Hippocampal formation (tissue), 2 donors: ENCODE results near the gene GRIP1.

Source experiments
- DNase-seq, 2 donors: peaks; one replicate each; lab custom pipeline; 2025; lab: John Stamatoyannopoulos, UW

GRIP1 gene

GRCh38 chr12:66678338-66679275, at the start of gene GRIP1:
Gene GRIP1 (minus strand): TSS chr12:66679076. CDS start chr12:66678904, 172 bp downstream.
- DNase-seq, result peak in 1 of 2 donors; percentile 7

- DNase-seq, result no peak
Observed at GRCh38 chr12:66726556-66726955, 47.7 kb upstream of the GRIP1 start.

- DNase-seq, result no peak
Observed at GRCh38 chr12:66725031-66725430, 46.2 kb upstream of the GRIP1 start.

- no peak for DNase-seq
Observed at GRCh38 chr12:66724616-66725015, 45.7 kb upstream of the GRIP1 start.

GRCh38 chr12:66724026-66724425, 45.1 kb upstream of the GRIP1 start:
- no peak for DNase-seq

GRCh38 chr12:66719862-66720261, 41.0 kb upstream of the GRIP1 start:
- no peak for DNase-seq

GRCh38 chr12:66717036-66717673, 38.3 kb upstream of the GRIP1 start:
- peak in 1 of 2 donors; percentile 12 for DNase-seq

- no peak for DNase-seq
Observed at GRCh38 chr12:66716522-66716921, 37.6 kb upstream of the GRIP1 start.

- DNase-seq, result no peak
Observed at GRCh38 chr12:66714709-66715108, 35.8 kb upstream of the GRIP1 start.

- DNase-seq, result no peak
Observed at GRCh38 chr12:66713984-66714383, 35.1 kb upstream of the GRIP1 start.

GRCh38 chr12:66709893-66710292, 31.0 kb upstream of the GRIP1 start:
- no peak for DNase-seq

- no peak for DNase-seq
Observed at GRCh38 chr12:66709457-66709773, 30.5 kb upstream of the GRIP1 start.

GRCh38 chr12:66708704-66709456, 30.0 kb upstream of the GRIP1 start:
- no peak for DNase-seq

GRCh38 chr12:66707002-66707697, 28.3 kb upstream of the GRIP1 start:
- DNase-seq, result no peak

- no peak for DNase-seq
Observed at GRCh38 chr12:66699738-66700482, 21.0 kb upstream of the GRIP1 start.

- DNase-seq, result no peak
Observed at GRCh38 chr12:66698558-66698957, 19.7 kb upstream of the GRIP1 start.

- no peak for DNase-seq
Observed at GRCh38 chr12:66697404-66697803, 18.5 kb upstream of the GRIP1 start.

GRCh38 chr12:66694666-66695613, 16.1 kb upstream of the GRIP1 start:
- DNase-seq, result no peak

- DNase-seq, result peak in 1 of 2 donors; percentile 70
Observed at GRCh38 chr12:66693901-66694513, 15.1 kb upstream of the GRIP1 start.

GRCh38 chr12:66692986-66693385, 14.1 kb upstream of the GRIP1 start:
- DNase-seq, result no peak
